ENCODE measurements around the gene SLC12A7.

DNA sequence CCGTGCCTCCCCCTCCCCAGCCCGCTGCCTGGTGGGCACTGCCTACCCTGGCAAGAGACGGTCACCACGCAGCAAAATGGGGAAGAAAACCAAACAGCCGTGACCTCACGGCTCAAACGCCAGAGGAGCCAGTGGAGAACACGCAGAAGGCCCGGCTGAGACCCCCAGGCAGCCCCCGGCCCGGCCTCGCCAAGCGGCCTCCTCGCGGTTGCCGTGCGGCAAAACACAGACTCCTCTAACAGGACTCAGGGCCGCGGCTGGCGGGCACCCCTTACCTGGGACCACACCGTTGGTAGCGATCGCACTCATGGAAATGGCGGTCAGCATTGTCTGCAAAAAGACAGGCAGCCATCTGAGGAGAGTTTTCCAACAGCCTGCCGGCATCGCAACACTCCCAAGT is 23.8 kb downstream of the SLC12A7 start:
- TF ChIP-seq, protein P1, sequence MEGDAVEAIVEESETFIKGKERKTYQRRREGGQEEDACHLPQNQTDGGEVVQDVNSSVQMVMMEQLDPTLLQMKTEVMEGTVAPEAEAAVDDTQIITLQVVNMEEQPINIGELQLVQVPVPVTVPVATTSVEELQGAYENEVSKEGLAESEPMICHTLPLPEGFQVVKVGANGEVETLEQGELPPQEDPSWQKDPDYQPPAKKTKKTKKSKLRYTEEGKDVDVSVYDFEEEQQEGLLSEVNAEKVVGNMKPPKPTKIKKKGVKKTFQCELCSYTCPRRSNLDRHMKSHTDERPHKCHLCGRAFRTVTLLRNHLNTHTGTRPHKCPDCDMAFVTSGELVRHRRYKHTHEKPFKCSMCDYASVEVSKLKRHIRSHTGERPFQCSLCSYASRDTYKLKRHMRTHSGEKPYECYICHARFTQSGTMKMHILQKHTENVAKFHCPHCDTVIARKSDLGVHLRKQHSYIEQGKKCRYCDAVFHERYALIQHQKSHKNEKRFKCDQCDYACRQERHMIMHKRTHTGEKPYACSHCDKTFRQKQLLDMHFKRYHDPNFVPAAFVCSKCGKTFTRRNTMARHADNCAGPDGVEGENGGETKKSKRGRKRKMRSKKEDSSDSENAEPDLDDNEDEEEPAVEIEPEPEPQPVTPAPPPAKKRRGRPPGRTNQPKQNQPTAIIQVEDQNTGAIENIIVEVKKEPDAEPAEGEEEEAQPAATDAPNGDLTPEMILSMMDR (IDR thresholded peaks at IDR 0.05): no peak
- TF ChIP-seq, protein P2, sequence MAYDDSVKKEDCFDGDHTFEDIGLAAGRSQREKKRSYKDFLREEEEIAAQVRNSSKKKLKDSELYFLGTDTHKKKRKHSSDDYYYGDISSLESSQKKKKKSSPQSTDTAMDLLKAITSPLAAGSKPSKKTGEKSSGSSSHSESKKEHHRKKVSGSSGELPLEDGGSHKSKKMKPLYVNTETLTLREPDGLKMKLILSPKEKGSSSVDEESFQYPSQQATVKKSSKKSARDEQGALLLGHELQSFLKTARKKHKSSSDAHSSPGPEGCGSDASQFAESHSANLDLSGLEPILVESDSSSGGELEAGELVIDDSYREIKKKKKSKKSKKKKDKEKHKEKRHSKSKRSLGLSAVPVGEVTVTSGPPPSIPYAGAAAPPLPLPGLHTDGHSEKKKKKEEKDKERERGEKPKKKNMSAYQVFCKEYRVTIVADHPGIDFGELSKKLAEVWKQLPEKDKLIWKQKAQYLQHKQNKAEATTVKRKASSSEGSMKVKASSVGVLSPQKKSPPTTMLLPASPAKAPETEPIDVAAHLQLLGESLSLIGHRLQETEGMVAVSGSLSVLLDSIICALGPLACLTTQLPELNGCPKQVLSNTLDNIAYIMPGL (CRISPR knock-in tag; IDR thresholded peaks at IDR 0.05): no peak
- no peak for TF ChIP-seq ZNF263 (CRISPR knock-in tag; IDR thresholded peaks at IDR 0.05; ENCODE audit: low read depth)
- TF ChIP-seq, protein P3, sequence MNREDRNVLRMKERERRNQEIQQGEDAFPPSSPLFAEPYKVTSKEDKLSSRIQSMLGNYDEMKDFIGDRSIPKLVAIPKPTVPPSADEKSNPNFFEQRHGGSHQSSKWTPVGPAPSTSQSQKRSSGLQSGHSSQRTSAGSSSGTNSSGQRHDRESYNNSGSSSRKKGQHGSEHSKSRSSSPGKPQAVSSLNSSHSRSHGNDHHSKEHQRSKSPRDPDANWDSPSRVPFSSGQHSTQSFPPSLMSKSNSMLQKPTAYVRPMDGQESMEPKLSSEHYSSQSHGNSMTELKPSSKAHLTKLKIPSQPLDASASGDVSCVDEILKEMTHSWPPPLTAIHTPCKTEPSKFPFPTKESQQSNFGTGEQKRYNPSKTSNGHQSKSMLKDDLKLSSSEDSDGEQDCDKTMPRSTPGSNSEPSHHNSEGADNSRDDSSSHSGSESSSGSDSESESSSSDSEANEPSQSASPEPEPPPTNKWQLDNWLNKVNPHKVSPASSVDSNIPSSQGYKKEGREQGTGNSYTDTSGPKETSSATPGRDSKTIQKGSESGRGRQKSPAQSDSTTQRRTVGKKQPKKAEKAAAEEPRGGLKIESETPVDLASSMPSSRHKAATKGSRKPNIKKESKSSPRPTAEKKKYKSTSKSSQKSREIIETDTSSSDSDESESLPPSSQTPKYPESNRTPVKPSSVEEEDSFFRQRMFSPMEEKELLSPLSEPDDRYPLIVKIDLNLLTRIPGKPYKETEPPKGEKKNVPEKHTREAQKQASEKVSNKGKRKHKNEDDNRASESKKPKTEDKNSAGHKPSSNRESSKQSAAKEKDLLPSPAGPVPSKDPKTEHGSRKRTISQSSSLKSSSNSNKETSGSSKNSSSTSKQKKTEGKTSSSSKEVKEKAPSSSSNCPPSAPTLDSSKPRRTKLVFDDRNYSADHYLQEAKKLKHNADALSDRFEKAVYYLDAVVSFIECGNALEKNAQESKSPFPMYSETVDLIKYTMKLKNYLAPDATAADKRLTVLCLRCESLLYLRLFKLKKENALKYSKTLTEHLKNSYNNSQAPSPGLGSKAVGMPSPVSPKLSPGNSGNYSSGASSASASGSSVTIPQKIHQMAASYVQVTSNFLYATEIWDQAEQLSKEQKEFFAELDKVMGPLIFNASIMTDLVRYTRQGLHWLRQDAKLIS (CRISPR knock-in tag; IDR thresholded peaks at IDR 0.05; ENCODE audit: borderline replicate concordance): no peak
- TF ChIP-seq TP53 (CRISPR knock-in tag; IDR thresholded peaks at IDR 0.05): no peak
- TF ChIP-seq, protein P4, sequence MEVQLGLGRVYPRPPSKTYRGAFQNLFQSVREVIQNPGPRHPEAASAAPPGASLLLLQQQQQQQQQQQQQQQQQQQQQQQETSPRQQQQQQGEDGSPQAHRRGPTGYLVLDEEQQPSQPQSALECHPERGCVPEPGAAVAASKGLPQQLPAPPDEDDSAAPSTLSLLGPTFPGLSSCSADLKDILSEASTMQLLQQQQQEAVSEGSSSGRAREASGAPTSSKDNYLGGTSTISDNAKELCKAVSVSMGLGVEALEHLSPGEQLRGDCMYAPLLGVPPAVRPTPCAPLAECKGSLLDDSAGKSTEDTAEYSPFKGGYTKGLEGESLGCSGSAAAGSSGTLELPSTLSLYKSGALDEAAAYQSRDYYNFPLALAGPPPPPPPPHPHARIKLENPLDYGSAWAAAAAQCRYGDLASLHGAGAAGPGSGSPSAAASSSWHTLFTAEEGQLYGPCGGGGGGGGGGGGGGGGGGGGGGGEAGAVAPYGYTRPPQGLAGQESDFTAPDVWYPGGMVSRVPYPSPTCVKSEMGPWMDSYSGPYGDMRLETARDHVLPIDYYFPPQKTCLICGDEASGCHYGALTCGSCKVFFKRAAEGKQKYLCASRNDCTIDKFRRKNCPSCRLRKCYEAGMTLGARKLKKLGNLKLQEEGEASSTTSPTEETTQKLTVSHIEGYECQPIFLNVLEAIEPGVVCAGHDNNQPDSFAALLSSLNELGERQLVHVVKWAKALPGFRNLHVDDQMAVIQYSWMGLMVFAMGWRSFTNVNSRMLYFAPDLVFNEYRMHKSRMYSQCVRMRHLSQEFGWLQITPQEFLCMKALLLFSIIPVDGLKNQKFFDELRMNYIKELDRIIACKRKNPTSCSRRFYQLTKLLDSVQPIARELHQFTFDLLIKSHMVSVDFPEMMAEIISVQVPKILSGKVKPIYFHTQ (CRISPR knock-in tag; IDR thresholded peaks at IDR 0.05): no peak
- TF ChIP-seq, protein P5, sequence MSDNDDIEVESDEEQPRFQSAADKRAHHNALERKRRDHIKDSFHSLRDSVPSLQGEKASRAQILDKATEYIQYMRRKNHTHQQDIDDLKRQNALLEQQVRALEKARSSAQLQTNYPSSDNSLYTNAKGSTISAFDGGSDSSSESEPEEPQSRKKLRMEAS (CRISPR knock-in tag; IDR thresholded peaks at IDR 0.05): no peak
- TF ChIP-seq, protein P6, sequence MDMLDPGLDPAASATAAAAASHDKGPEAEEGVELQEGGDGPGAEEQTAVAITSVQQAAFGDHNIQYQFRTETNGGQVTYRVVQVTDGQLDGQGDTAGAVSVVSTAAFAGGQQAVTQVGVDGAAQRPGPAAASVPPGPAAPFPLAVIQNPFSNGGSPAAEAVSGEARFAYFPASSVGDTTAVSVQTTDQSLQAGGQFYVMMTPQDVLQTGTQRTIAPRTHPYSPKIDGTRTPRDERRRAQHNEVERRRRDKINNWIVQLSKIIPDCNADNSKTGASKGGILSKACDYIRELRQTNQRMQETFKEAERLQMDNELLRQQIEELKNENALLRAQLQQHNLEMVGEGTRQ (CRISPR knock-in tag; IDR thresholded peaks at IDR 0.05): no peak
- TF ChIP-seq, protein P7, sequence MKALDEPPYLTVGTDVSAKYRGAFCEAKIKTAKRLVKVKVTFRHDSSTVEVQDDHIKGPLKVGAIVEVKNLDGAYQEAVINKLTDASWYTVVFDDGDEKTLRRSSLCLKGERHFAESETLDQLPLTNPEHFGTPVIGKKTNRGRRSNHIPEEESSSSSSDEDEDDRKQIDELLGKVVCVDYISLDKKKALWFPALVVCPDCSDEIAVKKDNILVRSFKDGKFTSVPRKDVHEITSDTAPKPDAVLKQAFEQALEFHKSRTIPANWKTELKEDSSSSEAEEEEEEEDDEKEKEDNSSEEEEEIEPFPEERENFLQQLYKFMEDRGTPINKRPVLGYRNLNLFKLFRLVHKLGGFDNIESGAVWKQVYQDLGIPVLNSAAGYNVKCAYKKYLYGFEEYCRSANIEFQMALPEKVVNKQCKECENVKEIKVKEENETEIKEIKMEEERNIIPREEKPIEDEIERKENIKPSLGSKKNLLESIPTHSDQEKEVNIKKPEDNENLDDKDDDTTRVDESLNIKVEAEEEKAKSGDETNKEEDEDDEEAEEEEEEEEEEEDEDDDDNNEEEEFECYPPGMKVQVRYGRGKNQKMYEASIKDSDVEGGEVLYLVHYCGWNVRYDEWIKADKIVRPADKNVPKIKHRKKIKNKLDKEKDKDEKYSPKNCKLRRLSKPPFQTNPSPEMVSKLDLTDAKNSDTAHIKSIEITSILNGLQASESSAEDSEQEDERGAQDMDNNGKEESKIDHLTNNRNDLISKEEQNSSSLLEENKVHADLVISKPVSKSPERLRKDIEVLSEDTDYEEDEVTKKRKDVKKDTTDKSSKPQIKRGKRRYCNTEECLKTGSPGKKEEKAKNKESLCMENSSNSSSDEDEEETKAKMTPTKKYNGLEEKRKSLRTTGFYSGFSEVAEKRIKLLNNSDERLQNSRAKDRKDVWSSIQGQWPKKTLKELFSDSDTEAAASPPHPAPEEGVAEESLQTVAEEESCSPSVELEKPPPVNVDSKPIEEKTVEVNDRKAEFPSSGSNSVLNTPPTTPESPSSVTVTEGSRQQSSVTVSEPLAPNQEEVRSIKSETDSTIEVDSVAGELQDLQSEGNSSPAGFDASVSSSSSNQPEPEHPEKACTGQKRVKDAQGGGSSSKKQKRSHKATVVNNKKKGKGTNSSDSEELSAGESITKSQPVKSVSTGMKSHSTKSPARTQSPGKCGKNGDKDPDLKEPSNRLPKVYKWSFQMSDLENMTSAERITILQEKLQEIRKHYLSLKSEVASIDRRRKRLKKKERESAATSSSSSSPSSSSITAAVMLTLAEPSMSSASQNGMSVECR (CRISPR knock-in tag; IDR thresholded peaks at IDR 0.05; ENCODE audit: borderline replicate concordance): no peak
- TF ChIP-seq ZNF121 (CRISPR knock-in tag; IDR thresholded peaks at IDR 0.05): no peak
- TF ChIP-seq FOXK1 (CRISPR knock-in tag; IDR thresholded peaks at IDR 0.05): no peak
- TF ChIP-seq NR3C1 (CRISPR knock-in tag; conservative IDR thresholded peaks at IDR 0.05; ENCODE audit: low read depth): no peak
